ENCODE data around the gene MGAT5B. TPM values are rescaled to one million over a fixed set of nuclear protein-coding genes. Genes with fewer than 3 reads are reported as not detected.

Gene MGAT5B
- total and polyA plus RNA-seq, 7 donors: 0.16 to 0.83 (median 0.51) TPM; not detected in 2

DNA sequence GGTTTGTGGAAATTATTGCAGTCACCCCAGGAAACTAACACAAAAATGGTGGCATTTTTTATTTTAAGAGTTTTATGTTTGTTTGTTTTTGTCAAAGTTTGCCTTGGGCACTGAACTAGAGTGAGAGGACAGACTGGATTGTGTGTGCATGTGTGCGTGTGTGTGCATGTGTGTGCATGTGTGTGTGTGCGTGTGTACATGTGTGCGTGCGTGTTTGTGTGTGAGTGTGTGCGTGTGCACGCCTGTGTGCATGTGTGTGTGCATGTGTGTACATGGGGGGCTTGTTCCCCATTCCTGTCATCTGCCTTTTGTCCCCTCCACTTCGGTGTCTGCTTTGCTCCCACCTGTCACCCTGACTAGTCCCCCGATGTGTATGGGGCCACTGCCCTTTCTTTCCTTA lies 32.5 kb downstream of the MGAT5B start:
- H3K27ac ChIP-seq: no peak overlapping the region
- WGBS, 2 donors: 85 to 91% methylated on average over 8 of the region's 8 CpGs

DNA sequence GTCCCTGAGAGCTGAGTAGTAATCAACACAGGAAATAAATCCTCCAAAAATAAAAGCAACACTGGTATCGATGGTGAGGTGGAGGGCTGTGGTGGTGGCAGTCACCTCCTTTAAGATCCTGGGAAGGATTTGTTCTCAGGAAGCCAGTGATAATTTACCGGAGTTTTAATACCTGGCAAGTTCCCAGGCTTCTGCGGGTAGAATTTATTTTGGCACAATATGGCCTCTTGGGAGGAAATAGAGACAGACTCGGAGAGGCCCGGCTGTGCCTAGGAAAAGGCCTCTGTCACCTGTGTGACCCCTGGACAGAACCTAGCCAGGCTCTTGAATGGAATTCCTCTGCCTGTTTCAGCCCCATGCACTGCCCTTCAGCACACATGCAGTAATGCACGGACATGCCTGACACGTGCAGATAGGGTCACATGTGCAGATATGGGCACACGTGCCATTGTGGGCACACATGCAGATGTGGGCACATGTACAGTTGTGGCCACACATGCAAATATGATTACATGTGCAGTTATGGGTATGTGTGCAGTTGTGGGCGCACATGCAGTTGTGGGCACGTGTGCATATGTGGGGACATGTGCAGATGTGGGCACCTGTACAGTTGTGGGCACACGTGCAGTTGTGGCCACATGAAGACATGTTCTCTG lies 33.5 kb downstream of the MGAT5B start:
- intact Hi-C loops (cut with DNase I): no loop called here
- no peak overlapping the region for H3K27ac ChIP-seq
- no peak overlapping the region for H3K4me3 ChIP-seq
- TF ChIP-seq POLR2A (IDR thresholded peaks at IDR 0.05) (no peak), POLR2AphosphoS5 (IDR thresholded peaks at IDR 0.05) (no peak), EP300 (IDR thresholded peaks at IDR 0.05) (no peak)
- TF ChIP-seq, protein P1, sequence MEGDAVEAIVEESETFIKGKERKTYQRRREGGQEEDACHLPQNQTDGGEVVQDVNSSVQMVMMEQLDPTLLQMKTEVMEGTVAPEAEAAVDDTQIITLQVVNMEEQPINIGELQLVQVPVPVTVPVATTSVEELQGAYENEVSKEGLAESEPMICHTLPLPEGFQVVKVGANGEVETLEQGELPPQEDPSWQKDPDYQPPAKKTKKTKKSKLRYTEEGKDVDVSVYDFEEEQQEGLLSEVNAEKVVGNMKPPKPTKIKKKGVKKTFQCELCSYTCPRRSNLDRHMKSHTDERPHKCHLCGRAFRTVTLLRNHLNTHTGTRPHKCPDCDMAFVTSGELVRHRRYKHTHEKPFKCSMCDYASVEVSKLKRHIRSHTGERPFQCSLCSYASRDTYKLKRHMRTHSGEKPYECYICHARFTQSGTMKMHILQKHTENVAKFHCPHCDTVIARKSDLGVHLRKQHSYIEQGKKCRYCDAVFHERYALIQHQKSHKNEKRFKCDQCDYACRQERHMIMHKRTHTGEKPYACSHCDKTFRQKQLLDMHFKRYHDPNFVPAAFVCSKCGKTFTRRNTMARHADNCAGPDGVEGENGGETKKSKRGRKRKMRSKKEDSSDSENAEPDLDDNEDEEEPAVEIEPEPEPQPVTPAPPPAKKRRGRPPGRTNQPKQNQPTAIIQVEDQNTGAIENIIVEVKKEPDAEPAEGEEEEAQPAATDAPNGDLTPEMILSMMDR (IDR thresholded peaks at IDR 0.05): no peak
- peaks cover 0 to 9% (median 0%) of the 10 kb centered on the region in 3 donors for H3K27me3 ChIP-seq
- no peaks in the 10 kb centered on the region for H3K4me1 ChIP-seq
- DNase-seq: no peak
- 63 to 79% methylated on average over 11 of the region's 11 CpGs for WGBS, 2 donors
- H3K36me3 ChIP-seq: no peaks in the 10 kb centered on the region
- H3K9me3 ChIP-seq: no peaks in the 10 kb centered on the region

More for the DNA sequence above, 32.5 kb downstream of the MGAT5B start:
- Histone ChIP-seq H3K9me3 (no peaks in the 10 kb centered on the region), H3K27me3 (peaks cover 0 to 4% (median 0%) of the 10 kb centered on the region in 3 donors), H3K4me1 (no peaks in the 10 kb centered on the region), H3K4me3 (no peak overlapping the region), H3K36me3 (no peaks in the 10 kb centered on the region)
- no peak for TF ChIP-seq POLR2AphosphoS5 (IDR thresholded peaks at IDR 0.05)
- TF ChIP-seq, protein P1 (IDR thresholded peaks at IDR 0.05): no peak
- no peak for TF ChIP-seq EP300 (IDR thresholded peaks at IDR 0.05)
- no peak for TF ChIP-seq POLR2A (IDR thresholded peaks at IDR 0.05)
- intact Hi-C loops (cut with DNase I): no loop called here
- no peak for DNase-seq

- no peak for TF ChIP-seq POLR2AphosphoS5 (IDR thresholded peaks at IDR 0.05)
- TF ChIP-seq, protein P1 (IDR thresholded peaks at IDR 0.05): no peak
- TF ChIP-seq EP300 (IDR thresholded peaks at IDR 0.05): no peak
- TF ChIP-seq POLR2A (IDR thresholded peaks at IDR 0.05): no peak
- Histone ChIP-seq H3K27me3 (peaks cover 0 to 13% (median 0%) of the 10 kb centered on the region in 3 donors), H3K4me1 (no peaks in the 10 kb centered on the region), H3K9me3 (no peaks in the 10 kb centered on the region), H3K4me3 (no peak overlapping the region), H3K36me3 (no peaks in the 10 kb centered on the region), H3K27ac (no peak overlapping the region)
- intact Hi-C loops (cut with DNase I): no loop called here
- DNase-seq: no peak
- 84 to 89% methylated on average over 14 of the region's 14 CpGs for WGBS, 2 donors
Observed at GRCh38 chr17:76902476-76902875, 34.3 kb downstream of the MGAT5B start.

- H3K4me3 ChIP-seq: no peak overlapping the region
- no peak overlapping the region for H3K27ac ChIP-seq
- H3K4me1 ChIP-seq: no peaks in the 10 kb centered on the region
- WGBS, 2 donors: 67 to 82% methylated on average over 9 of the region's 9 CpGs
- no peaks in the 10 kb centered on the region for H3K9me3 ChIP-seq
- intact Hi-C loops (cut with DNase I): no loop called here
- DNase-seq: no peak
- H3K27me3 ChIP-seq: peaks cover 0 to 13% (median 0%) of the 10 kb centered on the region in 3 donors
- no peaks in the 10 kb centered on the region for H3K36me3 ChIP-seq
- no peak for TF ChIP-seq POLR2AphosphoS5 (IDR thresholded peaks at IDR 0.05)
- TF ChIP-seq, protein P1 (IDR thresholded peaks at IDR 0.05): no peak
- no peak for TF ChIP-seq POLR2A (IDR thresholded peaks at IDR 0.05)
- TF ChIP-seq EP300 (IDR thresholded peaks at IDR 0.05): no peak
Observed at GRCh38 chr17:76903631-76904030, 35.4 kb downstream of the MGAT5B start.

All from sigmoid colon (tissue), 7 donors.